Measurements from ENCODE around the gene ADAM11.
"Not testable (repeated sequence)": the region's sequence is repeated elsewhere in the genome, so short reads cannot be mapped to it uniquely, and the experiment has no call there.

- TF ChIP-seq POLR2A, CTCF (IDR thresholded peaks at IDR 0.05): not testable (repeated sequence)
Measured at GRCh38 chr17:44755180-44755579, 3.6 kb upstream of the ADAM11 start.
